Activated CD4-positive, CD25-positive, alpha-beta regulatory T cell treated with anti-CD3 and anti-CD28 coated beads, Interleukin-2, amount 50 U/mL, for 16 hours (primary cell): ENCODE results near the gene RNF220.

Source experiments
- DNase-seq: peaks from one replicate; pipeline ENCODE4 v3.0.0-alpha.2; 2020; ENCODE audit warnings: low read depth, low spot score

Gene RNF220

DNA sequence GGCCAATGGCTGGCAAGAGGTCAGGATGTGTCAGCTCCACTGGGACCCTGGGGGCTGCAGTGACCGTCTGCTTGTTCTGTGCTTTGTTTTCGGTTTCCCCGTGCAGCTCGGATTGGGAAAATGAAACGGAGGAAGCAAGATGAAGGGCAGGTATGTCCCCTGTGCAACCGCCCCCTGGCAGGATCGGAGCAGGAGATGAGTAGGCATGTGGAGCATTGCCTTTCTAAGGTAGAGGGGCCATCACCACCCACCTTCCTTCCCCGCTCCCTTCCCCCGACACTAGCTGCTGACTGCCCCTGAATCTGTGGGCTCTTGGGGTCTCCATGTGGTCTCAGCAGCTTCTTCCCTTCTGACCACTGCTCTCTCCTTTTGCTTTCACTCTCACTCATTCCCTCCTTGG, 230.4 kb downstream of the RNF220 start:
- no peak for DNase-seq

GRCh38 chr1:44636083-44636687, 231.1 kb downstream of the RNF220 start:
- DNase-seq: no peak

DNA sequence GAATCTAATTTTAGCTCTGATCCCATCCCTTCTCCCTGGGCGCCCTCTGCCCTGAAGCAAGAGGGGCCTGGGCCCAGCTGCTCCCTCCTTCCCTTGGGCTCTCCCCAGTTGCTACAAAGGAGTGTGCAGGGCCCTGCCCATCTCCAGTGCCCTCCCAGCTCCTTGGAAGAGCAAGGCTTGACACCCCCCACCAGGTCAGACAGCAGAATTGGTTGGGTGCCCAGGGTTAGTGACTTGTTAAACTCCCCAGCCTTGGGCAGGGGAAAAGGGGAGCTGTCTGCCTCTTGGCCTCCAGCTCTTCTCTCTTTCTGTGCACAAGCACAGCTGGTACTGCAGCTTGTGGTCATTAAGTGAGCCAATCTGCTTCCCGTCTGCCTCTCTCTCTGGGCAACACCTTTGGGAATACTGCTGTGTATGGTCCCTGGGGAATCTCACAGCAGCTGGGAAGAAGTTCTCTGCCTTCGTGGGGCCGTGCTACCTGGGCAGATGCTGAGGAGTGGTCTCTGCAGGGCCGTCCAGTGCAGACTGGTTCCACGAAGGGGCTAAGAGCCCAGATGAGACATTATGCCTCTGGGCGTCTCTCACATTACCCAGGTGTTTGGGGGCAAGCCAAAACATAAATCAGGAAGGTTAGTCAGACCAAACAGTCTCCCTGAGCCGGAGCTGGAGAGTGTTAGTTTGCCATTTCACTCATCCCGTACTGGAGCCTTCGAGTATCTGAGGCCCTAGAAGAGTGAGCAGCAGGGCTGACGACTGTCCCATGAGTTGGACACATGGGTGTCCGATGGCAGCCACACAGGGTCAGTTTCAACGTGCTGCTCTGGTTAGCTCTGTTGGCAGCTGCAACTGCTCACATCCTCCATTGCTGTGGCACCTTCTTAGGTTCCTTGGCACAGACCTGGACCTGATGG, 231.9 kb downstream of the RNF220 start:
- no peak for DNase-seq

DNA sequence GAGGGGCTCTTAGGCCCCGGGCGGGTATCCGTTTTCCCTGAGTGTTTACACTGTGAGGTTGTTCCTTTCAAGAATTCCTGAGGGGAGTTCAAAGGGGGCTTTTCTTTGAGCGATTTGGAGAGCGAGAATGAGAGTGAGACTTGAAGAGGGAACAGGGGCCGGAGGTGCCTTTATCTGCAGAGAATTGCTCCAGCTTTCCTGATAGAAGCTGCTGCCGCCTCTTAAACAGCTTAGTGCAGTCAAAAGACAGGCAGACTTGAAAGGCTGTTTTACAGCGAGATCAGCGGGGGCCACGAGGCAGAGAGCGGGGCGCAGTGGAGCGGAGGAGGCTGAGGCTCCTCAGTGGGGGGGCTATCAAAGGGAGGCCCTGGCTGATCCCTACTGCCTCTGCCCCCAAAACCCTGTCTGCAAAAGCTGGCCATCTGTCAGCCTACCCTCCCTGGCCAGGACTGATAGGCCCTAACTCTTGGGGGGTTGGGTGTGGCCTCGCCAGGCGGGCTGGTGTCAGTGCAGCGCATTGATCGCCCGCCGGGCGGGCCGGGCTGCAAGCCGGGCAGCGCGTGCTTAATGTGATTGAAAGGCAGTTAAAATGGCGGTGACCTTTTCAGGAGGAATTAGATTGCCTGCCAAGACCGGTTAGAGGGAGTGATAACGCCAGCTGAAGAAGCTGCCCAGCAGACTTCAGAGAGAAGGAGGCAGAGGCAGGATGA, 232.8 kb downstream of the RNF220 start:
- DNase-seq: no peak

GRCh38 chr1:44640200-44640853, 235.3 kb downstream of the RNF220 start:
- DNase-seq: no peak

DNA sequence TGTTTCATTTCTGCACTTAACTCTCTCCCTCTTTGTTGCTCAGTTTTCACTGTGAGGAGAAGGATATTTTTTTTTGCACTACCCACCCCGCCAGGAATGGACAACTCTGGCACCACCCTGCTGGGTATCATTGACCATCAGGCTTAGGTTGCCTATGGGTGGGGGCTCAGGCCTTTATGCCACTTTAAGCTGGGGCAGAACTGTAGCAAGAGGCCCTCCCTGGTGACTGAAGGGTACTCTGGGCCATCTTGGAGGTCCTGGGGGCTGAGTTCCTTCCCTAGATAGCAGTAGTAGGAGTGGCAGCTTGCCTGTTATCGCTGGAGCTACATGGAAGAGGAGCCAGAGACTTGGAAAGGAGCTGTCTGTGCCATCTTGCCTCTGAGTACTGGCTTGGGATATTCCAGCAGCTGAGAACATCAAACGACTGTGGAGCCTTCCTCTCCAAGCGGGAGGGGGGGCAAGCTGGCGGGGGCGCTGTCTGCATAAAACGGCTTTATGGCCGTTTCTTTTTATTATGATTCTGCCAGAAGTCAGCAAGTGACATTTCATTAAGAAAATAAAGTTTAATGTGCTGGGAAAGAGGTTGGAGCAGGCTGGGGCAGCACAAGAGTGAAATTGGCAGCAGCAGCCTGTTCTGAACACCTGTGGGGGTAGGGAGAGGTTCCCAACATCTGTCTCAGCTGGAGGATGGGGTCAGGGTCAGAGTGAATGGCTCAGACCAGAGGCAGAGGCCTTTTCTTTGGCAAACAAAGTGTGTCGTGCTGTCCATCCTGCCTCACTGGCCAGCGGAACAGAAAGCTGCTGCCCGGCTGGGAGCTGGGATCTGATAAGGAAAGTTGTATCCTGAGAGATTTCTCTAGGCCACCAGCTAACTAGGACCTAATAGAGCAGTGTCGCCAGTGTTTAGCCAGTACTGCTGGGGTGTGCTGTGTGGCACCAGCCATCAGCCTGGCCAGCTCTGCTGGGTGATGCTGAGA, 236.4 kb downstream of the RNF220 start:
- DNase-seq: no peak

- DNase-seq: no peak
These were observed 237.2 kb downstream of the RNF220 start for GRCh38 chr1:44642255-44642654.

- DNase-seq: no peak
These were observed 237.9 kb downstream of the RNF220 start for GRCh38 chr1:44642925-44643324.

GRCh38 chr1:44643721-44644334, 238.8 kb downstream of the RNF220 start:
- no peak for DNase-seq

GRCh38 chr1:44644806-44645205, 239.8 kb downstream of the RNF220 start:
- no peak for DNase-seq

DNA sequence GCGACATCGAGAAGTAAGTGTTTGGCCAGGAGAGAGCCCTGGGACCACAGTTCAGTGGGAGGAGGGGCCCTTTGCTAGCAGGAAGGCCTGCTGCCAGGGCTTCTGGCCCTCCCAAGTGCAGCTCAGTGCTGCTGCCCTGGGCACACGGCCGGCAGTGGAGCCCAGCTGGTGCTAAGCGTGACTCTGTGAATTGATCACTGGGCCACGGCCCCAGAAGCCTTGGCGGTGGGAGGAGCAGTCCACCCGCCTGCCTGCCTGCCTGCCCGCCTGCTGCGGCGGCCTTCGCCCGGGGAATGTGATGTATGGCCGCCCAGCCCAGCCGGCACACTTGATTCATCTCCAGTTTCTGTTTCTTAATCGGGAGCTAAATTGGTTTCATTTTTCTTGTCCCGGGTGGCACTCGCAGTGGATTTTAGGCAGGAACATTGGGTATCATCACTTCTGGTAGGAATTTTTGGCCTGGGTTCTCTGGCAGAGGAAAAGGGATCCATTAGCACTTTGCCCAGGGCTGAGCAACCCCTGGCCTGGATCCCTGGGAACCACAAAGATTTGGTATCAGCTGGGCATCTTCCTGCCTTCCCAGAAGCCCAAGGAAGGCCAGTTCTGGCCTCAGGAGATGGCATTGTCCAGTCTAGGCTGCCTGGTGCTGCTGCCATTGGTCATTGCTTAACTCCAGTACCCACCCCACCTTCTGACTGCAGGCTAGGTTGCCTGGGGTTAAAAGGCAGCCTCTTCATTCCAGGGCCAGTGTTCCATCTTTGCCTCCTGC, 240.6 kb downstream of the RNF220 start:
- no peak for DNase-seq

DNA sequence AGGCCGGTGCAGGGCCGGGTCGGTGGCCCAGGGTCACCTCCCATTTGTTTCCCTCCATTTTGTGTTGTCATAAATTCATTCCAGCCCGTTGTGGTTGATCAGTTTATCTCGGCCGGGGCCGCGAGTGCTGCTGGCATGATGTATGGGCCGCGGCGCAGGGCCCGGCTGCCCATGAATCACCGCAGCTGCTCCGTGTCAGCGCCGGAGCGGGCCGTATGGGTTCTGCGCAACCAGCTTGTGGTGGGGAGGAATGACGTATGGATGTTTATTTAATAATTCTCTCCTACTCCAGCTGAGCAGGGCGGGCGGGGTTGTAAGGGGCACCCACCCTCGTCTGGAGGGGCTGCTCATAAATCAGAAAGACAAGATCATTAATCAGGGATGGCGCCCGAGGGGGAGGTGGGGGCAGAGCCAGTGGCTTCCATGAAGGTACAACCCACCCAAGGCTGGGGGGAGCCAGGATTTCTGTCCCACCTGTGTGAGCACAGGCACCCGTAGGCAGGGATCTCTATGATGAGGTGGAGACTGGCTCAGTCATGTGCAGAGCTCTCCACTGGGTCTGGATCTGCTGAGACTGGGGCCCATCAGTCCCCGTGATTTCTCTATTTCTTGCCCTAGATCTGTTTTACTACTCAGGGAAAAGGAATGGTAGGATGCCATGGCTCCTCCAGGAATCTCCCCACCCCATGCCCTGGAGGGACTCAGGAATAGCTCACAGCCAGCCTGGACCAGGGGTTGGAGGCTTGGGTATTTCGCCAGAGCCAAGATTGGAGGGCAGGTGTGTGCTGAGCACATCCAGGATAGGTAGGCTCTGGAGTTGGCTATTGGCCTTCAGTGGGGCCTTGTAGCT, 241.4 kb downstream of the RNF220 start:
- DNase-seq: no peak

- no peak for DNase-seq
These were observed 242.8 kb downstream of the RNF220 start for GRCh38 chr1:44647896-44648295.

DNA sequence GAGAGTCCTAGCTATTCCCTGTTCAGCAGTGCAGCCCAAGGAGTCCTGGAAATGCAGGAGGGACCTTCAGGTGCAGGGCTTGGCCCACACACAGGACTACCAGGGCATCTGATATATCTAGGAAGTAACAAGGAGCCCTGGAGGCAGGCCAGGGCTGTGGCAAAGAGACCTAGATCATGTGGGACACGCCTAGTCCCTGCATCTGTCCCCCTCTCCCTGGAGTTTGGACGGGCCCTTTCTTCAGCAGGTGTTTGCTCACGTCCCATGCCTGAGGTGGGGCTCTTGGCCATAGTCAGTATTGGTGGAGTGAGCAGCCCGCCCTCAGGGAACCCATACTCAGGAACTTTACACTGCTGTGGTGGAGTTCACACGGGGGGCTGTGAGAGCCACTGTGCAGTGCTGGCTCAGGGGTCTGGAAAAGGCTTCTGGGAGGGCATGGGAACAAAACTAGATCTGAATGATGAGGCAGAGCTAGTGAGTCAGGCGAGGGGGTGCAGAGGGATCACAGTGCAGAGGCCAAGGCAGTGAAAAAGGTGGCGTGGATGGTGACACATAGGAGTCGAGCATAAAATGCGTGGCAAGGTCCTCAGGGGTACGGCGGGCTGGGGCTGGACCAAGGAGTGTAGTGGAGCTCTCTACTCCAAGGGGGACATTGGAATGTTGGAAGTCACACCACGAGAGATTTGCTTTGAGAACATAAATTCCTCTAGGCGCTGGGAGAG, 243.6 kb downstream of the RNF220 start:
- DNase-seq: no peak

DNA sequence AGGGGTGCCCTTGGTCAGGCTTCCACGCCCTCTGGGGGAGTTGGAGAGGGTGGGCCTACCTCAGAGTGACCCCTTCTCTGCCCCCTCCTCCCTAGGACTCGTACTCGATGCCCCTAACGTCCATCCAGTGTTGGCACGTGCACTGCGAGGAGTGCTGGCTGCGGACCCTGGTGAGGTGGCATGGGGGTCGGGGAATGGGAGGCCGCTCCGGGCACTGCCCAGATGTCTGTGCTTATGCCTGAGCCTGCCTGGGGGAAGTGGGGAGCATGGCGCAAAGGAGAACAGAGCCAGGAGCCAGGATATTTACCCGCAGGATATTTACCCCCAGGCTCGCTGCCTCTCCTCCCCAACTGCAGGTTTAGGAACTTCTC, 244.7 kb downstream of the RNF220 start:
- no peak for DNase-seq

DNA sequence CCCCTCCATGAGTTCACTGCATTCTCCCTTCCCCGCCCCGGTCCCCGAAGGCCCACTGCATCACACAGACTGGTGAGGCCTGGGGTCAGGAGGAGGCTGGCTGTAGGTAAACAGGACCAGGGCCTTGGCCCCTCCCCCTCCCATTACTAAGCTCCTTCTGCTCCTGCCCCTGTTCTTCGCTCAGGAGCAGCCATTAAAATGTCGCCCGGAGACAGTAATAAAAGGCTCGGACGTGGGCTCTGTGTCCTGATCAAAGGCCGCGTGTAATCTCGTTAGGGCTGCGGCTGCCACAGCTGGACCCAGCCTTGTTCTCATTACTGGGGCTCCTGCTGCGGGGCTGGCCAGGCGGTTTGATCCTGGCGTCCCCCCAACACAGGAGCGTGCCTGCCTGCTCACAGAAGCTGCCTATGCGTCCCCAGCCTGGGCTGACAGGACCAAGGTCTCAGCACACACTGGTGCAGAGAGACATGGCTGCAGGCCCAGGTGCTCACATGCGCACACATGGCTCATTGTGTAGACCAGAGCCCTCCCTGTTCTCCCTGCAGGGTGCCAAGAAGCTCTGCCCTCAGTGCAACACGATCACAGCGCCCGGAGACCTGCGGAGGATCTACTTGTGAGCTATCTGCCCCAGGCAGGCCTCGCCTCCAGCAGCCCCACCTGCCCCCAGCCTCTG, 245.2 kb downstream of the RNF220 start:
- DNase-seq: no peak

DNA sequence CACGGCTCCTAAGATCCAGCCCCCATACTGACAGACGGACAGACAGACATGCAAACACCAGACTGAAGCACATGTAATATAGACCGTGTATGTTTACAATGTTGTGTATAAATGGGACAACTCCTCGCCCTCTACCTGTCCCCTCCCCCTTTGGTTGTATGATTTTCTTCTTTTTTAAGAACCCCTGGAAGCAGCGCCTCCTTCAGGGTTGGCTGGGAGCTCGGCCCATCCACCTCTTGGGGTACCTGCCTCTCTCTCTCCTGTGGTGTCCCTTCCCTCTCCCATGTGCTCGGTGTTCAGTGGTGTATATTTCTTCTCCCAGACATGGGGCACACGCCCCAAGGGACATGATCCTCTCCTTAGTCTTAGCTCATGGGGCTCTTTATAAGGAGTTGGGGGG, 246.0 kb downstream of the RNF220 start:
- DNase-seq: no peak
